Osteocyte (in vitro differentiated cells): ENCODE results near the gene TOGARAM2. TPM values are rescaled to one million over a fixed set of nuclear protein-coding genes. Genes with fewer than 3 reads are reported as not detected.

ENCODE experiments used
- DNase-seq: peaks from one replicate; pipeline ENCODE4 v3.0.0; 2021; ENCODE audit warnings: mixed read lengths; ENCODE audit not compliant: unreplicated experiment; ENCODE audit errors: extremely low spot score
- H3K27ac Mint-ChIP-seq: one replicate; pipeline ENCODE4 v1.8.0; 2021; ENCODE audit warnings: mild to moderate bottlenecking, mixed read lengths; ENCODE audit not compliant: unreplicated experiment
- H3K27me3 Mint-ChIP-seq: one replicate; pipeline ENCODE4 v1.8.0; 2021; ENCODE audit warnings: mixed read lengths; ENCODE audit not compliant: unreplicated experiment
- H3K36me3 Mint-ChIP-seq: one replicate; pipeline ENCODE4 v1.8.0; 2021; ENCODE audit warnings: mixed read lengths; ENCODE audit not compliant: unreplicated experiment
- H3K4me1 Mint-ChIP-seq: one replicate; pipeline ENCODE4 v1.8.0; 2021; ENCODE audit warnings: mixed read lengths; ENCODE audit not compliant: unreplicated experiment
- H3K4me3 Mint-ChIP-seq: one replicate; pipeline ENCODE4 v1.8.0; 2021; ENCODE audit warnings: mild to moderate bottlenecking, moderate library complexity, mixed read lengths; ENCODE audit not compliant: unreplicated experiment
- H3K9me3 Mint-ChIP-seq: one replicate; pipeline ENCODE4 v1.8.0; 2021; ENCODE audit warnings: mixed read lengths; ENCODE audit not compliant: unreplicated experiment
- CTCF ChIP-seq: fragments of 200-600 bp; sonication (generic); IDR thresholded peaks from 2 replicates; pipeline ENCODE4 v1.5.0; 2021; ENCODE audit warnings: antibody characterized with exemption, mild to moderate bottlenecking, moderate library complexity
- total RNA-seq: library from RNA; stranded (reverse); gene quantifications from 2 replicates; pipeline ENCODE4 v1.2.1, GENCODE V29; 2021

TOGARAM2 gene
- total RNA-seq, 1 donor from 2014 or later, result not detected

DNA sequence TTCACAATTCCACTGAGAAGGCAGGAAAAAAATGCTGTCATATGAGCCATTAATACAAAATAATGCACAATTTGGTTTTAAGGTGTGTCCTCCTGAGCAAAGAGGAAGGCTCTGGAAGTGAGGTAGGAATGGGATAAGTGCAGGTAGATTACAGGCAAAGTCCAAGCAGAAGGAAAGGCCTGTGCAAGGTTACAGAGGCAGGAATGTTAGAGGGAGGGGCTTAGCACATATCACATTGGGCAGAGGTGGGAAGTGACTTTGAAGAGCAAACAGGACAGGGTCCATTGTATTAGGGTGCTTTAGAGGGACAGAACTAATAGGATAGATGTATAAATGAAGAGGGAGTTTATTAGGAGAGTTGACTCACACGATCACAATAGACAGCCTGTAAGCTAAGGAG is 119.5 kb downstream of the TOGARAM2 start:
- Mint-ChIP-seq H3K9me3 (no peaks in the 10 kb centered on the region), H3K27ac (no peak overlapping the region), H3K4me3 (no peak overlapping the region), H3K36me3 (no peaks in the 10 kb centered on the region), H3K27me3 (no peaks in the 10 kb centered on the region), H3K4me1 (no peaks in the 10 kb centered on the region)
- TF ChIP-seq CTCF, result no peak
- no peak for DNase-seq

Other genes with a start within 250 kb of the TOGARAM2 start
- gene PPP1CB, start 229.5 kb upstream of the TOGARAM2 start, total RNA-seq, result 198 and 200 TPM in 2 replicates
- 0.62 and 1.2 TPM in 2 replicates for gene SPDYA, start 170.5 kb upstream of the TOGARAM2 start, total RNA-seq
- 12.7 TPM in 2 replicates for gene TRMT61B, start 111.0 kb upstream of the TOGARAM2 start, total RNA-seq
- gene WDR43, start 86.6 kb upstream of the TOGARAM2 start, total RNA-seq, result 39.8 and 42.4 TPM in 2 replicates
- not detected in 2 replicates for gene PCARE, start 93.2 kb downstream of the TOGARAM2 start, total RNA-seq
- gene CLIP4, start 134.1 kb downstream of the TOGARAM2 start, total RNA-seq, result 22.1 and 24.6 TPM in 2 replicates